A549 treated with Mapracorat at 1 μM for 4 hours (cell line): ENCODE results near the gene LYRM1. TPM values are rescaled to one million over a fixed set of nuclear protein-coding genes. Genes with fewer than 3 reads are reported as not detected.

Experiments used
- total RNA-seq: library from RNA; stranded (reverse); fragments of 200-300 nt; extraction: Qiagen RNA extraction; gene quantifications from 5 replicates; pipeline ENCODE4 v1.2.3, GENCODE V29; 2022

LYRM1 gene
- total RNA-seq = 30.4 to 43.5 TPM (median 32.9 TPM) in 5 replicates

GRCh38 chr16:20900299-20901067 is at the start of gene LYRM1, which contains the start of gene DCUN1D3:
Gene LYRM1, plus strand, starts transcription at chr16:20900771. Its CDS starts 14,785 bp downstream, at chr16:20915556.
Gene DCUN1D3, minus strand, starts transcription at chr16:20900358. Its CDS starts 37,820 bp downstream, at chr16:20862538.

Other genes starting within 250 kb of the LYRM1 start
- not detected in 5 replicates for gene ACSM1, start 203.1 kb upstream of the LYRM1 start, total RNA-seq
- gene THUMPD1, start 159.0 kb upstream of the LYRM1 start, total RNA-seq = 21.5 to 23.2 TPM (median 22.4 TPM) in 5 replicates
- gene ACSM3, start 136.8 kb upstream of the LYRM1 start, total RNA-seq = 3.6 to 5.1 TPM (median 4.3 TPM) in 5 replicates
- gene ERI2, start 94.3 kb upstream of the LYRM1 start, total RNA-seq = 10.7 to 16.1 TPM (median 12.0 TPM) in 5 replicates
- 4.0 to 5.2 TPM (median 4.6 TPM) in 5 replicates for gene REXO5, start 94.2 kb upstream of the LYRM1 start, total RNA-seq
- gene DCUN1D3, start 413 bp upstream of the LYRM1 start, total RNA-seq = 6.6 to 8.5 TPM (median 7.5 TPM) in 5 replicates